Lower lobe of right lung (tissue), 2 donors: ENCODE measurements around the gene KRTAP10-11. TPM values are rescaled to one million over a fixed set of nuclear protein-coding genes. Genes with fewer than 3 reads are reported as not detected.
"Not testable (repeated sequence)": the region's sequence is repeated elsewhere in the genome, so short reads cannot be mapped to it uniquely, and the experiment has no call there.

Source experiments
- ATAC-seq, 2 donors: fragments of 200-7000 bp; cut with Tn5 transposase; one replicate each; pipeline ENCODE4 v1.9.1; 2020 to 2022; ENCODE audit warnings: mild to moderate bottlenecking in 2 of 2, moderate library complexity in 2 of 2
- DNase-seq: peaks from one replicate; pipeline ENCODE4 v3.0.0-alpha.2; 2020
- H3K27ac ChIP-seq: fragments of 200-600 bp; one replicate; pipeline ENCODE4 v1.8.0; 2022
- H3K27me3 ChIP-seq: fragments of 200-600 bp; one replicate; pipeline ENCODE4 v1.8.0; 2022; ENCODE audit warnings: low read depth
- H3K36me3 ChIP-seq: fragments of 200-600 bp; one replicate; pipeline ENCODE4 v1.8.0; 2022; ENCODE audit warnings: mild to moderate bottlenecking
- H3K4me1 ChIP-seq: fragments of 200-600 bp; one replicate; pipeline ENCODE4 v1.8.0; 2022
- H3K4me3 ChIP-seq: fragments of 200-600 bp; one replicate; pipeline ENCODE4 v1.8.0; 2022; ENCODE audit warnings: mild to moderate bottlenecking
- H3K9me3 ChIP-seq: fragments of 200-600 bp; one replicate; pipeline ENCODE4 v1.8.0; 2022
- CTCF ChIP-seq: fragments of 200-600 bp; IDR thresholded peaks from one replicate; pipeline ENCODE4 v1.8.0; 2022; ENCODE audit warnings: antibody characterized with exemption, mild to moderate bottlenecking
- intact Hi-C: fragments of 100-400 bp; cut with DNase I; formaldehyde crosslinking; loops from one replicate; pipeline ENCODE4 v1.11.0; 2022
- total RNA-seq: library from RNA; stranded (reverse); fragmentation: NEBNext Ultra II Directional; extraction: Animal tissue kit (Norgen Biotek cat#: 25700); gene quantifications from one replicate; pipeline ENCODE4 v1.2.1, GENCODE V29; 2021
- donor health status: DM: no; HTN: yes; CAD: no; lungs with severe emphysema.

The KRTAP10-11 gene
- total RNA-seq, 1 donor from 2014 or later, result not detected

DNA sequence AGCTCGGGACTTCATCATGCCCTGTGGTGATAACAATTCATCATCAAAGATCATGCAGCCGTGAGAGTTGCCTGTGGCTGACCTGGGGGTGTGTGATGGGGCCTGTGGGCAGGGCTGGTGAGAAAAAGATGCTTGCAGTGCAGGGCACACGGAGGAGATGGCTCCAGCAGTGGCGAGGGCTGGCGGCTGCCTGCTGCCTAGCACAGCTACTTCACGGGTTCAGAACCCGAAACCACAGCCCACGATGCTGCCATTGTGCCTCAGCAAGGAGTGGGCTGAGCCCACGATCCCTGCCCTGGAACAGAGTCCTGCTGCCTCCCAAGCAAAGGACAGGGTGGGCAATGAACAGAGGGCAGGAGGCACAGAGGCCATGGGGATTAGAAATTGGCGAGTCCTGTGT lies 20.0 kb upstream of the KRTAP10-11 start:
- intact Hi-C loops, result no loop called here
- ATAC-seq, result peak in 1 of 2 donors; percentile 43
- no peak overlapping the region for H3K27ac ChIP-seq
- H3K4me1 ChIP-seq, result no peaks in the 10 kb centered on the region
- no peak for DNase-seq
- peaks cover 20% of the 10 kb centered on the region for H3K27me3 ChIP-seq
- no peaks in the 10 kb centered on the region for H3K36me3 ChIP-seq
- peaks cover 11% of the 10 kb centered on the region for H3K9me3 ChIP-seq
- H3K4me3 ChIP-seq, result no peak overlapping the region
- TF ChIP-seq CTCF, result no peak

DNA sequence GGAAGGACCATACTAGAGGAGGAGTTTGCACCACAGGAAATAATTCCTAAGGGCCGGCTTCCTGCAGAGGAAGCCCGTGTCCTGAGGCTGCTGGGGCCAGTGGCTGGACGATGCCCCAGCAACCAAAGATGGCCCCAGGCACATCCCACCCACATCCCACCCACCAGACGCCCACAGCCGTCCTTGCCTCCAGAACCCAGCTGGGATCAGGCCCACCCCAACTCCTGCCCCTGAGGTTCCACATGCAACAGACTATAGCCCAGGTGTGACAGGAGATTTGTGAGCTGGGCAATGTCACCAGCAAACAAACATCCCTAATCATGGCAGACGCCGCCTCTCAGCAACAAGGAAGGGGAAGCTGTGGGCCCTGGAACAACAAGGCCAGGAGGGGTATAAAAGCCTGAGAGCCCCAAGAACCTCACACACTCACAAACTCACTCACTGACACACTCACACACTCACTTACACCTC lies 19.5 kb upstream of the KRTAP10-11 start, which contains the start of gene KRTAP10-9:
Gene KRTAP10-9, plus strand, starts transcription at position 421 of the 471 bp plus-strand sequence. CDS start 79 bp downstream, outside the sequence.
- H3K36me3 ChIP-seq, result no peaks in the 10 kb centered on the region
- H3K9me3 ChIP-seq, result peaks cover 16% of the 10 kb centered on the region
- no peaks in the 10 kb centered on the region for H3K4me1 ChIP-seq
- no peak for DNase-seq
- no peak for ATAC-seq
- TF ChIP-seq CTCF, result no peak
- peaks cover 20% of the 10 kb centered on the region for H3K27me3 ChIP-seq
- no peak within 1 kb of the TSS for H3K27ac ChIP-seq
- intact Hi-C loops, result no loop called here
- no peak within 1 kb of the TSS for H3K4me3 ChIP-seq

GRCh38 chr21:44627181-44627822 lies 18.9 kb upstream of the KRTAP10-11 start:
- peaks cover 22% of the 10 kb centered on the region for H3K9me3 ChIP-seq
- H3K27me3 ChIP-seq, result peaks cover 20% of the 10 kb centered on the region
- H3K4me3 ChIP-seq, DNase-seq, intact Hi-C loops, H3K27ac ChIP-seq, H3K4me1 ChIP-seq, ATAC-seq, H3K36me3 ChIP-seq: not testable (repeated sequence)

DNA sequence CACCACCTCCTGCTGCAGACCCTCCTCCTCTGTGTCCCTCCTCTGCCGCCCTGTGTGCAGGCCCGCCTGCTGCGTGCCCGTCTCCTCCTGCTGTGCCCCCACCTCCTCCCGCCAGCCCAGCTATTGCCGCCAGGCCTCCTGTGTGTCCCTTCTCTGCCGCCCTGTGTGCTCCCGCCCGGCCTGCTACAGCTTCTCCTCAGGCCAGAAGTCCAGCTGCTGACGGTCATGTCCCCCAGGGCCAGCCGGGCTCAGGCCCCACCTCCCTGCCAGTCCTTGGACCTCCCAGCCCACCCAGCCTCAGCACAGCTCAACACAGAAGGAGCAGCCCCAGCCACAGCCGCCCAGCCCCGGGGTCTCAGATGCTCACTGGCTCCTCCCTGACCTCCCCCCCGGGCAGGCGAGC lies 18.4 kb upstream of the KRTAP10-11 start:
- H3K27ac ChIP-seq, H3K36me3 ChIP-seq, DNase-seq, ATAC-seq, H3K4me1 ChIP-seq, intact Hi-C loops, H3K4me3 ChIP-seq: not testable (repeated sequence)
- H3K27me3 ChIP-seq, result peaks cover 20% of the 10 kb centered on the region
- H3K9me3 ChIP-seq, result peaks cover 24% of the 10 kb centered on the region

DNA sequence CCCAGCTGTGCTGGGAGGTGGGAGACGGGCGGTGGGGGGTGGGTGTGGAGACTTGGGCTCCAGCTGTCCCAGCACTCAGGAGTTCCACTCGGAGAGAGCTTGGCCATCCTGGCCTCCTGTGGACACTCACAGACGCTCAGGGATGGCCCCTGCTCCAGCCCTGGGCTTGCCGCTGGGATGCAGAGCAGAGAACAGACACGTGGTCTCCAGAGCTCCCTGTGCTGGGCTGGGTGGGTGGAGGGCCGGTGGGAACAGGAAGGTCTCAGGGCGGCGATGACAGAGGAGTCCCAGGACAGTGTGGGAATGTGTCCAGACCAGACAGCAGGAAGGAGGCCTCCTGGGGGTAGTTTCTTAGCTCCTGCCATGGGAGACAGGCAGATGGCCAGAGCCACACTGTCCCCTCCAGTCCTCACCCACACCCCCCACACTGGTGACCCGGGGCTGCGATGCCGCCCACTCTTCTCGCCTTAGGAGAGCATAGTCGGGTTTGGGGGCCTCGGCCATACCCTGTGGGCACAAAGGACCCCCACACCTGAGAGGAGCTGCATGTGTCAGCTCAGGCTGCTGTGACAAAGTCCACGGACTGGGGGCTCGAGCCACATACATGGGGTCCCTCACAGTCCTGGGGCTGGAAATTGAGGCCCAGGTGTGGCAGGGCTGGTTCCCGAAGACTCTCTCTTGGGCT lies 17.4 kb upstream of the KRTAP10-11 start:
- intact Hi-C loops, result no loop called here
- Histone ChIP-seq H3K9me3 (peaks cover 14% of the 10 kb centered on the region), H3K27me3 (peaks cover 20% of the 10 kb centered on the region), H3K36me3 (no peaks in the 10 kb centered on the region), H3K4me3 (no peak overlapping the region), H3K27ac (no peak overlapping the region), H3K4me1 (no peaks in the 10 kb centered on the region)
- DNase-seq, result no peak
- peak in 1 of 2 donors; percentile 18 for ATAC-seq
- TF ChIP-seq CTCF, result no peak

DNA sequence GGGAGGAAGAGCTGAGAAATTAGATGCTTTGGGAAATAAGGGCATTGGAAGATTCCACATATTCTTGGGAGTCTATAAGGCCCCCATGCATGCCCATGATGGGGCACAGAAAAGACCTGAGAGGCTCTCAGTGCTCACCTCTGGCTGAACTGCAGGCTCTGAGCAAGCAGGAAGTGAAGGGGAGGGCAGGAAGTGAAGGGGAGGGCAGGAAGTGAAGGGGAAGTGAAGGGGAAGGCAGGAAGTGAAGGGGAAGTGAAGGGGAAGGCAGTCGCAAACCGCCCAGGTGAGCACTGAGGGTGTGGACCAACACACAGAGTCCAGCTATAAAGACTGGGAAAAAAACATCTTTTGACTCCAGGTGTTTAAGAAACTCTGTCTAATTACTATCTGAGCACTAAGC lies 15.8 kb upstream of the KRTAP10-11 start:
- H3K4me1 ChIP-seq, result no peaks in the 10 kb centered on the region
- no peak for ATAC-seq
- peaks cover 20% of the 10 kb centered on the region for H3K27me3 ChIP-seq
- no peak for TF ChIP-seq CTCF
- no peaks in the 10 kb centered on the region for H3K36me3 ChIP-seq
- H3K9me3 ChIP-seq, result peaks cover 14% of the 10 kb centered on the region
- intact Hi-C loops, result no loop called here
- H3K4me3 ChIP-seq, result no peak overlapping the region
- H3K27ac ChIP-seq, result no peak overlapping the region
- DNase-seq, result no peak
